Esophagus muscularis mucosa (tissue), 4 donors: ENCODE measurements around the gene SCN2A. TPM values are rescaled to one million over a fixed set of nuclear protein-coding genes. Genes with fewer than 3 reads are reported as not detected.
"Not testable (repeated sequence)": the region's sequence is repeated elsewhere in the genome, so short reads cannot be mapped to it uniquely, and the experiment has no call there.

Experiments
- DNase-seq: peaks from one replicate; pipeline ENCODE4 v3.0.0-alpha.2; 2017; ENCODE audit errors: extremely low spot score
- H3K27ac ChIP-seq, 4 donors: fragments of 200-600 bp; sonication (generic); replicated peaks in 1 of 4; 1 replicate in 3 of 4; 2 replicates in 1 of 4; pipeline ENCODE4 v1.5.1; 2016 to 2019; ENCODE audit warnings: mild to moderate bottlenecking in 1 of 4
- H3K27me3 ChIP-seq, 4 donors: fragments of 200-600 bp; sonication (generic); one replicate each; pipeline versions ENCODE4 v1.5.1 to v1.6.0; 2016 to 2019
- H3K36me3 ChIP-seq, 4 donors: fragments of 200-600 bp; sonication (generic); one replicate each; pipeline ENCODE4 v1.5.1; 2016 to 2019
- H3K4me1 ChIP-seq, 4 donors: fragments of 200-600 bp; sonication (generic); one replicate each; pipeline ENCODE4 v1.5.1; 2016 to 2019
- H3K4me3 ChIP-seq, 4 donors: fragments of 200-600 bp; sonication (generic); 1 replicate in 2 of 4; 2 replicates in 2 of 4; pipeline ENCODE4 v1.5.1; 2016 to 2019; ENCODE audit warnings: mild to moderate bottlenecking in 4 of 4, moderate library complexity in 1 of 4
- H3K9me3 ChIP-seq, 4 donors: fragments of 200-600 bp; sonication (generic); 1 replicate in 3 of 4; 2 replicates in 1 of 4; pipeline ENCODE4 v1.5.1; 2016 to 2019
- EP300 ChIP-seq: sonication (generic); formaldehyde crosslinking; IDR thresholded peaks from one replicate; pipeline ENCODE4 v1.6.1; 2017; ENCODE audit warnings: antibody characterized with exemption
- POLR2A ChIP-seq: fragments of 450-650 bp; IDR thresholded peaks from one replicate; pipeline ENCODE4 v1.6.1; 2017; ENCODE audit warnings: antibody characterized with exemption, moderate library complexity, mild to moderate bottlenecking, low read depth
- POLR2AphosphoS5 ChIP-seq, 2 donors: sonication (generic); formaldehyde crosslinking; IDR thresholded peaks; one replicate each; pipeline ENCODE4 v1.6.1; 2017; ENCODE audit warnings: antibody characterized with exemption in 2 of 2
- WGBS: methylation state at CpG from one replicate; pipeline ENCODE4 v1.1.5; 2018; 5-methylcytosine and 5-hydroxymethylcytosine counted together
- intact Hi-C: fragments of 100-400 bp; cut with DNase I; formaldehyde crosslinking; loops from one replicate; pipeline ENCODE4 v1.15.1; 2023
- total RNA-seq, 4 donors: library from RNA; depleted of rRNA; stranded (reverse); fragments of >200 nt; gene quantifications; one replicate each; pipeline versions ENCODE4 v1.1.0 to v1.2.1, GENCODE V29; 2016
- TF ChIP-seq, protein P1 (sequence below), 3 experiments: fragments of 200-600 bp in 2 of 3; fragments of 450-650 bp in 1 of 3; sonication (generic) in 2 of 3; IDR thresholded peaks; one replicate each; pipeline ENCODE4 v1.5.1; 2017 to 2019; ENCODE audit warnings: antibody characterized with exemption in 3 of 3, mild to moderate bottlenecking in 2 of 3, moderate library complexity in 1 of 3

SCN2A gene
- total RNA-seq, 4 donors from 2014 or later = 0.11 to 0.42 (median 0.15) TPM

DNA sequence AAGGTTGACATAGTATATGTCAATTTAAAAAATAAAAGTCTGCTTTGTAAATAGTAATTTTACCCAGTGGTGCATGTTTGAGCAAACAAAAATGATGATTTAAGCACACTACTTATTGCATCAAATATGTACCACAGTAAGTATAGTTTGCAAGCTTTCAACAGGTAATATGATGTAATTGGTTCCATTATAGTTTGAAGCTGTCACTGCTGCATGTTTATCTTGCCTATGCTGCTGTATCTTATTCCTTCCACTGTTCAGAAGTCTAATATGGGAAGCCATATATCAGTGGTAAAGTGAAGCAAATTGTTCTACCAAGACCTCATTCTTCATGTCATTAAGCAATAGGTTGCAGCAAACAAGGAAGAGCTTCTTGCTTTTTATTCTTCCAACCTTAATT lies 151.7 kb downstream of the SCN2A start:
- H3K4me3 ChIP-seq = no peak overlapping the region
- H3K9me3 ChIP-seq = no peaks in the 10 kb centered on the region
- no peak overlapping the region for H3K27ac ChIP-seq
- intact Hi-C loops = no loop called here
- H3K27me3 ChIP-seq = no peaks in the 10 kb centered on the region
- no peak for TF ChIP-seq POLR2AphosphoS5 (IDR thresholded peaks at IDR 0.05)
- no peak for TF ChIP-seq EP300
- TF ChIP-seq POLR2A = no peak
- TF ChIP-seq, protein P1, sequence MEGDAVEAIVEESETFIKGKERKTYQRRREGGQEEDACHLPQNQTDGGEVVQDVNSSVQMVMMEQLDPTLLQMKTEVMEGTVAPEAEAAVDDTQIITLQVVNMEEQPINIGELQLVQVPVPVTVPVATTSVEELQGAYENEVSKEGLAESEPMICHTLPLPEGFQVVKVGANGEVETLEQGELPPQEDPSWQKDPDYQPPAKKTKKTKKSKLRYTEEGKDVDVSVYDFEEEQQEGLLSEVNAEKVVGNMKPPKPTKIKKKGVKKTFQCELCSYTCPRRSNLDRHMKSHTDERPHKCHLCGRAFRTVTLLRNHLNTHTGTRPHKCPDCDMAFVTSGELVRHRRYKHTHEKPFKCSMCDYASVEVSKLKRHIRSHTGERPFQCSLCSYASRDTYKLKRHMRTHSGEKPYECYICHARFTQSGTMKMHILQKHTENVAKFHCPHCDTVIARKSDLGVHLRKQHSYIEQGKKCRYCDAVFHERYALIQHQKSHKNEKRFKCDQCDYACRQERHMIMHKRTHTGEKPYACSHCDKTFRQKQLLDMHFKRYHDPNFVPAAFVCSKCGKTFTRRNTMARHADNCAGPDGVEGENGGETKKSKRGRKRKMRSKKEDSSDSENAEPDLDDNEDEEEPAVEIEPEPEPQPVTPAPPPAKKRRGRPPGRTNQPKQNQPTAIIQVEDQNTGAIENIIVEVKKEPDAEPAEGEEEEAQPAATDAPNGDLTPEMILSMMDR (IDR thresholded peaks at IDR 0.05) = no peak
- DNase-seq = no peak
- no peaks in the 10 kb centered on the region for H3K4me1 ChIP-seq
- H3K36me3 ChIP-seq = no peaks in the 10 kb centered on the region

- Histone ChIP-seq H3K9me3 (no peaks in the 10 kb centered on the region), H3K4me1 (no peaks in the 10 kb centered on the region), H3K27ac (no peak overlapping the region), H3K4me3 (no peak overlapping the region), H3K27me3 (no peaks in the 10 kb centered on the region), H3K36me3 (no peaks in the 10 kb centered on the region)
- intact Hi-C loops = no loop called here
- TF ChIP-seq POLR2AphosphoS5 (IDR thresholded peaks at IDR 0.05) (no peak), POLR2A (no peak), EP300 (no peak)
- TF ChIP-seq, protein P1 (IDR thresholded peaks at IDR 0.05) = no peak
- WGBS = 89% methylated on average over 2 of the region's 2 CpGs
- no peak for DNase-seq
Observed at GRCh38 chr2:165391791-165392190, 152.6 kb downstream of the SCN2A start.

DNA sequence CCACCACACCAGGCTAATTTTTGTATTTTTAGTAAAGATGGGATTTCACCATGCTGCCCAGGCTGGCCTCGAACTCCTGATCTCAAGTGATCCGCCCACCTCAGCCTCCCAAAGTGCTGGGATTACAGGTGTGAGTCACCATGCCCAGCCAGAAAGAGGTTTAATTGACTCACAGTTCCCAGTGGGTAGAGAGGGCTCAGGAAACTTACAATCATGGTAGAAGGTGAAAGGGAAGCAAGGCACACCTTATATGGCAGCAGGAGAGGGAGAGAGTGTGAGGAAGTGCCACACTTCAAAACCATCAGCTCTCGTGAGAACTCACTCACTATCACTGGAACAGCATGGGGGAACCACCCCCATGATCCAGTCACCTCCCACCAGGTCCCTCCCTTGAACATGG lies 159.4 kb downstream of the SCN2A start:
- intact Hi-C loops, H3K36me3 ChIP-seq, H3K27ac ChIP-seq, H3K9me3 ChIP-seq, H3K27me3 ChIP-seq, DNase-seq, H3K4me3 ChIP-seq, H3K4me1 ChIP-seq: not testable (repeated sequence)
- WGBS = 77% methylated on average over 3 of the region's 3 CpGs

GRCh38 chr2:165401285-165401852 lies 162.2 kb downstream of the SCN2A start:
- no peak for DNase-seq
- intact Hi-C loops = loop anchor here (5.0 kb wide), 3 partner anchors 281 to 471 kb away; no protein-coding TSS in a partner anchor
- no peaks in the 10 kb centered on the region for H3K9me3 ChIP-seq
- H3K36me3 ChIP-seq = no peaks in the 10 kb centered on the region
- no peak overlapping the region for H3K4me3 ChIP-seq
- H3K27ac ChIP-seq = no peak overlapping the region
- peaks cover 0 to 8% (median 3%) of the 10 kb centered on the region in 4 donors for H3K4me1 ChIP-seq
- H3K27me3 ChIP-seq = no peaks in the 10 kb centered on the region
- TF ChIP-seq EP300 = no peak
- no peak for TF ChIP-seq POLR2AphosphoS5 (IDR thresholded peaks at IDR 0.05)
- TF ChIP-seq, protein P1 (IDR thresholded peaks at IDR 0.05) = peak; percentile 52 to 70 (median 66)
- TF ChIP-seq POLR2A = no peak
- WGBS = 3% methylated on average over 5 of the region's 5 CpGs

DNA sequence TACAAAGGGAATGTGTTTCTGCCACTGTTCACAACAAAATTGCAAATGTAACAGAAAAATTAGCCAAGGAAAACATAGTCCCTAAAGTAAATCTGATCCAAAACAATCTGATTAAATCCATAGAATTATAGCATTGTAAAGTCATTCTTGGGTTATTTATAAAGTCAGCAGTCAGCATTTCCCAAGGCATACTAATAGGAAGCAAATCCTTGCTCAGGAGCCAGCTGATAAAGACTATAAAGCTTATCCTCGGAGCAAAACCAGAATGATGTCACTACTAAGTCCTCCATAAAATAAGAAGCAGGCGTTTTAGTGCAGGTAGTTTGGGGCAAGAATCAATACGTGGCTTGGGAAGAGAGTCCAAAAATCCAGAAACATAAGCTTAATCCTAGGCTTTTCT lies 162.9 kb downstream of the SCN2A start:
- intact Hi-C loops = loop anchor here (5.0 kb wide), 3 partner anchors 280 to 470 kb away; no protein-coding TSS in a partner anchor
- Histone ChIP-seq H3K27me3 (no peaks in the 10 kb centered on the region), H3K27ac (no peak overlapping the region), H3K36me3 (no peaks in the 10 kb centered on the region), H3K4me3 (no peak overlapping the region), H3K4me1 (peaks cover 0 to 8% (median 3%) of the 10 kb centered on the region in 4 donors), H3K9me3 (no peaks in the 10 kb centered on the region)
- TF ChIP-seq POLR2A = no peak
- TF ChIP-seq, protein P1 (IDR thresholded peaks at IDR 0.05) = no peak
- no peak for TF ChIP-seq POLR2AphosphoS5 (IDR thresholded peaks at IDR 0.05)
- TF ChIP-seq EP300 = no peak
- 85% methylated on average over 3 of the region's 3 CpGs for WGBS
- DNase-seq = no peak
